Mammary epithelial cell (primary cell): ENCODE measurements around the gene RBM45.

ENCODE experiments used
- EZH2 ChIP-seq: IDR thresholded peaks from 2 replicates; pipeline ENCODE4 v1.6.1; 2012; ENCODE audit warnings: low read length, inconsistent platforms, borderline replicate concordance
- TF ChIP-seq, protein P1 (sequence below), 2 donors: IDR thresholded peaks in 1 of 2; conservative IDR thresholded peaks in 1 of 2; 2 replicates each; pipeline ENCODE4 v1.5.1; 2011 to 2012; ENCODE audit warnings: inconsistent platforms in 2 of 2, low read length in 2 of 2, mild to moderate bottlenecking in 2 of 2, control low read depth in 1 of 2, low read depth in 1 of 2; ENCODE audit not compliant: insufficient read depth in 1 of 2; ENCODE audit errors: extremely low read depth in 1 of 2

- TF ChIP-seq, protein P1, sequence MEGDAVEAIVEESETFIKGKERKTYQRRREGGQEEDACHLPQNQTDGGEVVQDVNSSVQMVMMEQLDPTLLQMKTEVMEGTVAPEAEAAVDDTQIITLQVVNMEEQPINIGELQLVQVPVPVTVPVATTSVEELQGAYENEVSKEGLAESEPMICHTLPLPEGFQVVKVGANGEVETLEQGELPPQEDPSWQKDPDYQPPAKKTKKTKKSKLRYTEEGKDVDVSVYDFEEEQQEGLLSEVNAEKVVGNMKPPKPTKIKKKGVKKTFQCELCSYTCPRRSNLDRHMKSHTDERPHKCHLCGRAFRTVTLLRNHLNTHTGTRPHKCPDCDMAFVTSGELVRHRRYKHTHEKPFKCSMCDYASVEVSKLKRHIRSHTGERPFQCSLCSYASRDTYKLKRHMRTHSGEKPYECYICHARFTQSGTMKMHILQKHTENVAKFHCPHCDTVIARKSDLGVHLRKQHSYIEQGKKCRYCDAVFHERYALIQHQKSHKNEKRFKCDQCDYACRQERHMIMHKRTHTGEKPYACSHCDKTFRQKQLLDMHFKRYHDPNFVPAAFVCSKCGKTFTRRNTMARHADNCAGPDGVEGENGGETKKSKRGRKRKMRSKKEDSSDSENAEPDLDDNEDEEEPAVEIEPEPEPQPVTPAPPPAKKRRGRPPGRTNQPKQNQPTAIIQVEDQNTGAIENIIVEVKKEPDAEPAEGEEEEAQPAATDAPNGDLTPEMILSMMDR (conservative IDR thresholded peaks at IDR 0.05 in 1 of 2, IDR thresholded peaks at IDR 0.05 in 1 of 2; ENCODE audit: extremely low read depth in 1 of 2, insufficient read depth in 1 of 2, low read depth in 1 of 2, low read length in 2 of 2) = no peak
- no peak for TF ChIP-seq EZH2
Measured at GRCh38 chr2:178128836-178129630, 16.8 kb downstream of the RBM45 start.
